K562 (cell line): ENCODE measurements around the gene CTSZ. TPM values are rescaled to one million over a fixed set of nuclear protein-coding genes. Genes with fewer than 3 reads are reported as not detected.
"Not testable (repeated sequence)": the region's sequence is repeated elsewhere in the genome, so short reads cannot be mapped to it uniquely, and the experiment has no call there.

ENCODE experiments used
- ATAC-seq: fragments of 200-7000 bp; cut with Tn5 transposase; 3 replicates; pipeline ENCODE4 v1.9.1; 2020; ENCODE audit warnings: moderate library complexity
- BruUV-seq: library from RNA; stranded (reverse); fragments of 400-500 nt; replicated peaks from 2 replicates; lab custom pipeline; 2021; lab: Mats Ljungman, UMichigan
- CTCF ChIA-PET: fragments of 300-600 bp; formaldehyde crosslinking; extraction: SDS; loops from one replicate; lab custom pipeline; 2021; ENCODE audit warnings: low intra/inter-chr PET ratio; lab: Yijun Ruan, JAX
- POLR2A ChIA-PET: fragments of 300-600, 350-650 bp; sonication (Branson Sonifier 250); formaldehyde crosslinking; extraction: SDS; loops from one replicate; lab custom pipeline; 2021; ENCODE audit warnings: antibody characterized with exemption, inconsistent platforms; lab: Yijun Ruan, JAX
- DNase-seq, 4 experiments: peaks; one replicate each; pipeline versions ENCODE4 v3.0.0 to v3.0.0-alpha.2; 2011 to 2018; ENCODE audit warnings: low spot score in 3 of 4, mixed read lengths in 3 of 4; ENCODE audit errors: extremely low read depth in 1 of 4
- FAIRE-seq: peaks from 2 replicates; lab custom pipeline; 2011; peaks lifted over from hg19 to GRCh38; lab: Jason Lieb, UNC
- H2AFZ ChIP-seq: 2 replicates; pipeline ENCODE4 v1.6.0; 2011; ENCODE audit warnings: low read depth, low read length, control low read depth, inconsistent platforms
- H3K27ac ChIP-seq: fragments of 200-600 bp; 3 replicates; pipeline ENCODE4 v1.8.0; 2011; ENCODE audit warnings: low read depth, mild to moderate bottlenecking, control low read depth, inconsistent platforms, low read length, moderate library complexity, mixed read lengths; ENCODE audit errors: extremely low read depth
- H3K27me3 ChIP-seq, 2 experiments: fragments of 300-600 bp in 1 of 2; 2 replicates in 1 of 2; 3 replicates in 1 of 2; pipeline versions ENCODE4 v1.6.0 to v1.8.0; 2011; ENCODE audit warnings: inconsistent platforms in 2 of 2, low read length in 2 of 2, mild to moderate bottlenecking in 1 of 2, mixed read lengths in 1 of 2, moderate library complexity in 1 of 2; ENCODE audit not compliant: control insufficient read depth in 2 of 2, insufficient read depth in 2 of 2
- H3K36me3 ChIP-seq: fragments of 300-600 bp; 3 replicates; pipeline ENCODE4 v1.8.0; 2011; ENCODE audit warnings: mild to moderate bottlenecking, low read length, inconsistent platforms; ENCODE audit not compliant: control insufficient read depth, insufficient read depth
- H3K4me1 ChIP-seq, 2 experiments: fragments of 200-600 bp in 1 of 2; replicated peaks in 1 of 2; 2 replicates in 1 of 2; 3 replicates in 1 of 2; pipeline versions ENCODE4 v1.5.1 to v1.8.0; 2011; ENCODE audit warnings: inconsistent platforms in 2 of 2, low read length in 2 of 2, mild to moderate bottlenecking in 1 of 2, mixed read lengths in 1 of 2, moderate library complexity in 1 of 2; ENCODE audit not compliant: control insufficient read depth in 2 of 2, insufficient read depth in 2 of 2
- H3K4me2 ChIP-seq: 2 replicates; pipeline ENCODE4 v1.6.1; 2011; ENCODE audit warnings: low read length, control low read depth, inconsistent platforms, mixed read lengths; ENCODE audit not compliant: insufficient read depth
- H3K4me3 ChIP-seq: fragments of 200-600 bp; sonication (generic), shearing (Covaris generic); 2 replicates; pipeline ENCODE4 v1.5.1; 2016; ENCODE audit warnings: control low read depth, inconsistent platforms
- H3K79me2 ChIP-seq: fragments of 200-600 bp; 3 replicates; pipeline ENCODE4 v1.8.0; 2011; ENCODE audit warnings: low read length, inconsistent platforms; ENCODE audit not compliant: control insufficient read depth, insufficient read depth
- H3K9ac ChIP-seq, 2 experiments: 2 replicates each; pipeline versions ENCODE4 v1.6.0 to v1.6.1; 2011; ENCODE audit warnings: low read depth in 2 of 2, low read length in 2 of 2, control low read depth in 1 of 2, inconsistent platforms in 1 of 2, mild to moderate bottlenecking in 1 of 2, mixed read lengths in 1 of 2; ENCODE audit not compliant: insufficient read depth in 1 of 2
- H3K9me1 ChIP-seq: one replicate; pipeline ENCODE4 v1.6.0; 2011; ENCODE audit warnings: inconsistent platforms, mild to moderate bottlenecking, low read length, moderate library complexity; ENCODE audit not compliant: control insufficient read depth, insufficient read depth
- H3K9me3 ChIP-seq: replicated peaks from 2 replicates; pipeline ENCODE4 v1.5.1; 2011; ENCODE audit warnings: low read depth, low read length, inconsistent platforms; ENCODE audit not compliant: control insufficient read depth, insufficient read depth
- H4K20me1 ChIP-seq: replicated peaks from 2 replicates; pipeline ENCODE4 v1.6.1; 2011; ENCODE audit warnings: low read length, inconsistent platforms, mixed read lengths; ENCODE audit not compliant: control insufficient read depth, insufficient read depth
- RBM25 ChIP-seq: fragments of 200-400 bp; formaldehyde crosslinking; IDR thresholded peaks from 2 replicates; pipeline ENCODE4 v1.6.1; 2018; ENCODE audit warnings: low read length, low read depth, moderate library complexity; ENCODE audit not compliant: severe bottlenecking
- SMARCA5 ChIP-seq: fragments of 450-650 bp; IDR thresholded peaks from 2 replicates; pipeline ENCODE4 v1.6.1; 2016
- TBP ChIP-seq: optimal IDR thresholded peaks from 2 replicates; pipeline ENCODE3; 2011; ENCODE audit warnings: low read depth, low read length, improper control_type of control experiment
- ZNF121 ChIP-seq: sonication (generic); formaldehyde crosslinking; conservative IDR thresholded peaks from 2 replicates; pipeline ENCODE4 v1.8.0; 2022; ENCODE audit warnings: missing genetic modification reagents
- ZNF232 ChIP-seq: sonication (generic); formaldehyde crosslinking; IDR thresholded peaks from 2 replicates; pipeline ENCODE4 v1.8.0; 2022; ENCODE audit warnings: mild to moderate bottlenecking, missing genetic modification reagents
- WGBS: fragments of 100-300 bp; shearing (Covaris generic); methylation state at CpG from one replicate; pipeline ENCODE4 v1.1.6; 2016; ENCODE audit warnings: low coverage, mixed read lengths; ENCODE audit not compliant: insufficient coverage; ENCODE audit errors: missing lambda C conversion rate; 5-methylcytosine and 5-hydroxymethylcytosine counted together
- in situ Hi-C: fragments of 300-500 bp; cut with MboI; formaldehyde crosslinking; loops from 4 replicates; pipeline ENCODE4 v1.15.0; 2018; ENCODE audit warnings: inconsistent platforms, mixed read lengths
- intact Hi-C: fragments of 100-400 bp; cut with micrococcal nuclease; formaldehyde crosslinking; loops from 2 replicates; pipeline ENCODE4 v1.14.2; 2022
- polyA plus RNA-seq, 8 experiments: library from polyadenylated mRNA; depleted of rRNA in 4 of 8; stranded (reverse) in 5 of 8; unstranded in 3 of 8; fragments of >200 nt; fragmentation: Nextera tagmentation in 2 of 8; fragmentation: Illumina TruSeq in 1 of 8; extraction: Ambion mirVana in 2 of 8; extraction: Trizol in 1 of 8; gene quantifications; 2 replicates each; pipeline versions ENCODE4 v1.2.1 to v1.2.3, GENCODE V29; 2011 to 2014; ENCODE audit warnings: inconsistent platforms in 1 of 8, missing spikeins in 1 of 8
- total RNA-seq, 7 experiments: library from RNA; depleted of rRNA in 6 of 7; stranded (reverse); fragments of >200 nt in 6 of 7; fragmentation: Illumina TruSeq in 2 of 7; extraction: Trizol in 2 of 7; gene quantifications; 2 replicates each; pipeline versions ENCODE4 v1.2.1 to v1.2.3, GENCODE V29; 2011 to 2021; ENCODE audit warnings: low replicate concordance in 1 of 7
- TF ChIP-seq, protein P1 (sequence below), 3 experiments: IDR thresholded peaks in 2 of 3; conservative IDR thresholded peaks in 1 of 3; 2 replicates each; pipeline ENCODE4 v1.5.1; 2011 to 2012; ENCODE audit warnings: low read length in 3 of 3, mild to moderate bottlenecking in 3 of 3, control low read depth in 2 of 3, improper control_type of control experiment in 1 of 3, inconsistent platforms in 1 of 3, low read depth in 1 of 3, mixed read lengths in 1 of 3, moderate library complexity in 1 of 3; ENCODE audit not compliant: insufficient read depth in 2 of 3

CTSZ gene
- total and polyA plus RNA-seq, 9 of the 15 experiments (the other 6 are each of a cell fraction or from before 2014, with no cell fraction given): 1.6 to 143 (median 82.8) TPM

DNA sequence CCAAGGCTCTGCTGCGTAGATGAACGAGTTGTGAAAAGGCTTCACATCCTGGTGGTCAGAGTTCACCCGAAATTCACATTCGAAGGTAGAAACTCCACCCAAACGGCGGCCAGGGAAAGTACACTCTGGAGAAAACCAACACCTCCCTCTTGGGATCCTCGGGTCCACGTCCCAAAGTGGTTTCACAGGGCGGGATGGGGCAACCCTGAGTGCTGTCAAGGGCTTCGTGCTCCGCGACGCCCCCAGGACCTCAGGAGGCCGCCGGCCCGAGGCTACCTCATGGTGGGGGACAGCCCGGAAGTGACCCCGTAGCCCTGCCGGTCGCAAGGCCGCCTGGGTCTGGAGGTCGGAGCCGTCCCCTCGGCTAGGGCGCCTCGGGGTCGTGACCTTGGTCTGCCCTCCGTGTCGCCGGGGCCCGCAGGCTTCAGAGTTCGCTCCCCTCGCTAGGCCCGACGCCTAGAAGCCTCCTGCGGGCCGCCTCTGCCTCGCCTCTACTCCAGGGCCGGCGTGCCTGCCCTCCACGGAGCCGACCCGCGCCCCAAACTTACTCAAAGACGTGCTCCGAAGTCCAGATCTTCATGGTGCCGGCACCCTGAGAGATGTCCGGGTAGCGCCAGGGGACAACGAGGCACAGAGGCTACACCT is 35.2 kb upstream of the CTSZ start, which contains the start of gene PRELID3B (continued):
- TF ChIP-seq, protein P1, sequence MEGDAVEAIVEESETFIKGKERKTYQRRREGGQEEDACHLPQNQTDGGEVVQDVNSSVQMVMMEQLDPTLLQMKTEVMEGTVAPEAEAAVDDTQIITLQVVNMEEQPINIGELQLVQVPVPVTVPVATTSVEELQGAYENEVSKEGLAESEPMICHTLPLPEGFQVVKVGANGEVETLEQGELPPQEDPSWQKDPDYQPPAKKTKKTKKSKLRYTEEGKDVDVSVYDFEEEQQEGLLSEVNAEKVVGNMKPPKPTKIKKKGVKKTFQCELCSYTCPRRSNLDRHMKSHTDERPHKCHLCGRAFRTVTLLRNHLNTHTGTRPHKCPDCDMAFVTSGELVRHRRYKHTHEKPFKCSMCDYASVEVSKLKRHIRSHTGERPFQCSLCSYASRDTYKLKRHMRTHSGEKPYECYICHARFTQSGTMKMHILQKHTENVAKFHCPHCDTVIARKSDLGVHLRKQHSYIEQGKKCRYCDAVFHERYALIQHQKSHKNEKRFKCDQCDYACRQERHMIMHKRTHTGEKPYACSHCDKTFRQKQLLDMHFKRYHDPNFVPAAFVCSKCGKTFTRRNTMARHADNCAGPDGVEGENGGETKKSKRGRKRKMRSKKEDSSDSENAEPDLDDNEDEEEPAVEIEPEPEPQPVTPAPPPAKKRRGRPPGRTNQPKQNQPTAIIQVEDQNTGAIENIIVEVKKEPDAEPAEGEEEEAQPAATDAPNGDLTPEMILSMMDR (IDR thresholded peaks at IDR 0.05 in 2 of 3, conservative IDR thresholded peaks at IDR 0.05 in 1 of 3; ENCODE audit: insufficient read depth in 2 of 3, low read depth in 1 of 3, low read length in 3 of 3): 0 out of 6 replicates have a peak, but pooled peaks of 1 of the 3 experiments have one; percentile 6
- TF ChIP-seq TBP (peak; percentile 7), ZNF232 (CRISPR knock-in tag) (peak; percentile 91)

DNA sequence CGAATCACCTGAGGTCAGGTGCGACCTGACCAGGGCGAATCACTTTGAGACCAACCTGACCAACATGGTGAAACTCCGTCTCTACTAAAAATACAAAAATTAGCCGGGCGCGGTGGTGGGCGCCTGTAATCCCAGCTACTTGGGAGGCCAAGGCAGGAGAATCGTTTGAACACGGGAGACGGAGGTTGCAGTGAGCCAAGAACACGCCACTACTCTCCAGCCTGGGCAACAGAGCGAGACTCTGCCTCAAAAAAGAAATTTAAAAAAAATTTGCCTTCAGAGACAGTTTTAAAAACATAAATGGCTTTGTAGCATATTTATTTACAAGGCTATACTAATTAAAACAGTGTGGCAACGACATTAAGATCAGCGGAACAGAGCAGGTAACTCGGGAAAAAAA is 34.4 kb upstream of the CTSZ start:
- intact Hi-C loops, FAIRE-seq, in situ Hi-C loops, DNase-seq, CTCF ChIA-PET, H3K9me1 ChIP-seq, BruUV-seq, H3K9me3 ChIP-seq, ATAC-seq, H3K27me3 ChIP-seq, H4K20me1 ChIP-seq: not testable (repeated sequence)
- Histone ChIP-seq H3K36me3 (peaks cover 46% of the 10 kb centered on the region), H3K4me3 (peak overlapping the region; percentile 69), H3K4me2 (peak overlapping the region; percentile 98), H3K79me2 (peaks cover 64% of the 10 kb centered on the region), H3K9ac (peak overlapping the region; percentile 88 to 89), H3K4me1 (peaks cover 12 to 21% of the 10 kb centered on the region in 2 experiments; a peak in 4 of 5 replicates), H2AFZ (peak overlapping the region; percentile 90; the same call in 1 of the 2 replicates), H3K27ac (peak overlapping the region; percentile 83)
- TF ChIP-seq RBM25 (peak; percentile 15), SMARCA5 (0 out of 2 replicates have a peak, but pooled peaks have one; percentile 15), ZNF121 (peak; percentile 83)
- 11% methylated on average over 16 of the region's 16 CpGs for WGBS
- POLR2A ChIA-PET: interaction anchor here (0.9 to 4.5 kb wide), 3 partner anchors 9 to 145 kb away, joined by 3 to 28 read pairs (median 4); partner anchors contain the start of genes ATP5F1E and TUBB1
